Hematopoietic multipotent progenitor cell treated with erythropoietin and hydrocortisone succinate and interleukin-3 and kit ligand, for 8 days (in vitro differentiated cells): ENCODE measurements around the gene ABHD17C.
"Not testable (repeated sequence)": the region's sequence is repeated elsewhere in the genome, so short reads cannot be mapped to it uniquely, and the experiment has no call there.

Experiments
- DNase-seq: peaks from one replicate; pipeline ENCODE4 v3.0.0-alpha.2; 2015

Gene ABHD17C

GRCh38 chr15:80732818-80733217 is 37.7 kb downstream of the ABHD17C start:
- no peak for DNase-seq

GRCh38 chr15:80733460-80733859 is 38.4 kb downstream of the ABHD17C start:
- no peak for DNase-seq

- no peak for DNase-seq
Observed at GRCh38 chr15:80735344-80735743, 40.2 kb downstream of the ABHD17C start.

- no peak for DNase-seq
Observed at GRCh38 chr15:80736560-80736959, 41.5 kb downstream of the ABHD17C start.

GRCh38 chr15:80739919-80740318 is 44.8 kb downstream of the ABHD17C start:
- DNase-seq, result no peak

- DNase-seq, result no peak
Observed at GRCh38 chr15:80742081-80742480, 47.0 kb downstream of the ABHD17C start.

- no peak for DNase-seq
Observed at GRCh38 chr15:80743189-80743833, 48.2 kb downstream of the ABHD17C start.

- no peak for DNase-seq
Observed at GRCh38 chr15:80744415-80744814, 49.3 kb downstream of the ABHD17C start.

- no peak for DNase-seq
Observed at GRCh38 chr15:80744826-80745225, 49.7 kb downstream of the ABHD17C start.

GRCh38 chr15:80745888-80746287 is 50.8 kb downstream of the ABHD17C start:
- no peak for DNase-seq

GRCh38 chr15:80747317-80748053 is 52.4 kb downstream of the ABHD17C start:
- DNase-seq, result no peak

- no peak for DNase-seq
Observed at GRCh38 chr15:80749589-80749988, 54.5 kb downstream of the ABHD17C start.

- DNase-seq, result no peak
Observed at GRCh38 chr15:80750575-80750974, 55.5 kb downstream of the ABHD17C start.

GRCh38 chr15:80752204-80752603 is 57.1 kb downstream of the ABHD17C start:
- DNase-seq, result no peak

GRCh38 chr15:80753161-80753560 is 58.1 kb downstream of the ABHD17C start:
- DNase-seq, result no peak

GRCh38 chr15:80754014-80754413 is 58.9 kb downstream of the ABHD17C start:
- no peak for DNase-seq

GRCh38 chr15:80755885-80756284 is 60.8 kb downstream of the ABHD17C start:
- DNase-seq, result no peak

- no peak for DNase-seq
Observed at GRCh38 chr15:80758130-80758745, 63.1 kb downstream of the ABHD17C start.

GRCh38 chr15:80760960-80761359 is 65.8 kb downstream of the ABHD17C start:
- DNase-seq, result no peak

GRCh38 chr15:80761754-80762153 is 66.6 kb downstream of the ABHD17C start:
- DNase-seq, result no peak

GRCh38 chr15:80763235-80763634 is 68.1 kb downstream of the ABHD17C start:
- DNase-seq, result not testable (repeated sequence)

GRCh38 chr15:80764535-80764934 is 69.4 kb downstream of the ABHD17C start:
- DNase-seq, result no peak

- DNase-seq, result no peak
Observed at GRCh38 chr15:80766275-80766674, 71.2 kb downstream of the ABHD17C start.

GRCh38 chr15:80768158-80768557 is 73.0 kb downstream of the ABHD17C start:
- no peak for DNase-seq
